Hematopoietic multipotent progenitor cell treated with erythropoietin and hydrocortisone succinate and interleukin-3 and kit ligand, for 8 days (in vitro differentiated cells): Measurements from ENCODE around the gene CKS2.

ENCODE experiments used
- DNase-seq: peaks from one replicate; pipeline ENCODE4 v3.0.0-alpha.2; 2015

Gene CKS2

DNA sequence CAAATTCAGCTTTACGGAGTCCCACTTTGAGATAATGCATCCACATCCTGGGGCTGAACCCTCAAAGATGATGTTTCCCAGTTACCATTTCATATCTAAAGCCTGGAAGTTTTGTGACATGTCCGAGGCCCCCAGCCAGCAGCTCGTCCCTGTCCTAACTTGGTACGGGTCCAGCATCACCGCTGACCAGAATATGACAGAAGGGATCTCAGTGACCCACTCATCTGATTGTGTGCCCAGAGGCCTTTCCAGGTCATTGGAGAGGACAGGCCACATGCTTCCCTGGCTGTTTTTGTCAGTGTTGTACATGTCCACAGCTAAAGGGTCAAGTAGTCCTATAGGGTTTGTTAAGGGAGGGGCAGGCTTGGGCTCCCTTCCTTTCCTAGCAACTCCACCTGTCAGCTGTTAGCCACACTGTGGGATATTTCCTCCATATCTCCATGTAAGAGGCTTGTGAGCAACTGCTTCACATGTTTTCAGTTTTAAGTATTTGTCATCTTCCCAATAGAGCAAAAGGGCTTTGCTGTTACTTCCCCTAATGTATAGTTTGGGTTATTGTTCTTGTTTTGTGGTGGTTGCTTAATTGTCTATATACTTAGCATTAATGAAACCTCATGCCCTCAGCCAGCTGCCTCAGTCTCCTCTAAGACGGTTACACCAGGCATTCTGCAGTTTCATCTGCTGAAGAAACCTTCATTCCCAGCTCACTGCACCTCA is 40.7 kb downstream of the CKS2 start:
- no peak for DNase-seq

DNA sequence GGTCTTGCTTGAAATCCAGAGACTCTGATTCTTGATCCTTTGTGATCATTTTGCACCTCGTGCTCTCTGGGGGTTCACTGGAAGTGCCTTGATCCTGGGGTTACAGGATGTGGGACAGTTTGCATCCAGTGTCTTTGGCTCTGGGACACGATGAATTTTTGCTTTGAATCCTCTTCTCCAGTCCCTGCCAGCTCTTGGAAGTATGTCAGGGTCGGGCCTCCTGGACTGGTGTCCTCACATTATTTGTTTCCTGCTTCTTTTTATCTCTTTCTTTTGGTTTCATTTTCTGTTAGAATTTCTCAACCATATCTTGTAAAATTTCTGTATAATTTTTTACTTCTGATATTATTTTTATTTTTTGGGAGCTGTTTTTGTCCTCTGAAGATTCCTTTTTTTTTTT is 41.5 kb downstream of the CKS2 start:
- no peak for DNase-seq

DNA sequence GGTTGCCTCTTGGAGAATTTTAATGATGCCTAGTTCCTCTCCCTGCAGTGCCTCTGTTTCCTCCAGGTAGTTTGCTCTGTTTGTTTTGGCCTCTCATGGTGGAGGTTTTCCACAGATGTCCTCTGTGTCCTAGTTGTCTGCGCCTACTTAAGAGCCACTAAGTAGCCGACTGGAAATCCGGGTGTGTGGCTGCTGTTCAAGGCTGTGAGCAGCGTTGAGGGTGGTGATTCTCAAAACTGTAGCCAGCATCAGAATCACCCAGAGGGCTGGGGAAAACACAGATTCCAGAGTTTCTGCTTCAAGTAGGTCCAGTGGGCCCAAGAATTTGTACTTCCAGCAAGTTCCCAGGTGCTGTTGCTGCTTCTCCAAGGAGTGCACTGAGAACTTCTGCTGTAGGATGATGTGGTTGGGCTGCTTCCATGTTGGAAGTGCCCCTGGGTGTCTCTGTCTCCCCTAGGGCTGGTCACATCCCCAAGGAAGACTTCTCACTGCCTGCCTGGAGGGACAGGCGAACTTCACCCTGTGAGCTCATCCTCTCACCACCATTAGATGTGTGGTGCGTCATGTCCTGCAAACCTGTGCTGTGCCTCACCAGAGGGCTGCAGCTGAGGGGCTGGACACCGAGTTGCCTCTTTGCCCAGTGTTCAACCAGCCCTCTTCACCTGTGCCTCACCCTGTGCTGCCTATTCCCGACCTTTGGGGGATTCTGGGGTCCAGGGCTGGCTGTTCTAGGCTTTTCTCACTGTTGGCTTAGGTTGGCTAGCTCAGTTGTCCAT is 42.1 kb downstream of the CKS2 start:
- DNase-seq = no peak

DNA sequence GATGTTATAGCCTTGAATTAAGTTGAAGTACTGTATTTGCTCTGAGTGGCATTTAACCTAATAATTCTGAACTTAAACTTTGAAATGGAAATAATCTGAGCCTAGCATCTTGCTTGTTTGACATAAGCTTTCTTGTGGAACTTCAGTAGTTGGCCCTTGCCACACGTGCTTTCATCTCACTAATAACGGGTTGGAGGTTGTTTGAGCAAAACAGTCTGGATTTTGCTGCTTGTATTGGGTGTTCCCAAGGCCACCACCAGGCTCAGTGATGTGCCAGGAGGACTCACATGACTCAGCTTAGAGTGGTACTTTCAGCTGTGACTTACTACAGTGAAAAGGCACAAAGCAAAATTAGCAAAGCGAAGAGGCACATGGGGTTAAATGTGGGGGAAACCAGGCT is 43.0 kb downstream of the CKS2 start:
- DNase-seq = no peak

DNA sequence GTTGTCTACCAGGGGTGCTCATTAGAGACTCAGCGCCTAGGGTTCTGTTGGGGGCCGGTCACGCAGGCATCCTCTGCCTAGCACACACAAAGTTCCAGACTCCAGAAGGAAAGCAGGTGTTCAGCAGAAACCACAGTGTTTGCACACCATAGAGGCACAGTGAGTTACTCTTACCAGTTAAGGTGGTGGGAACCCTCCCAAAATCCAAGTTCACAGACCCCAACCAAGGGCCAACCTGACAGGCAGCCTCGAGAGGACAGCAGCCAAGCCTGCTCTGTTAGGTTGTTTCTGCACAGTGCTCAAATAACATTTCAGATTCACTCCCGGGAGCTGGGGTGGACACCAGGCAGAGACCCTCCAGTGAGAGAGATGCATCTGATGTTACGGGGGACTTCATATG is 43.5 kb downstream of the CKS2 start:
- DNase-seq = no peak

DNA sequence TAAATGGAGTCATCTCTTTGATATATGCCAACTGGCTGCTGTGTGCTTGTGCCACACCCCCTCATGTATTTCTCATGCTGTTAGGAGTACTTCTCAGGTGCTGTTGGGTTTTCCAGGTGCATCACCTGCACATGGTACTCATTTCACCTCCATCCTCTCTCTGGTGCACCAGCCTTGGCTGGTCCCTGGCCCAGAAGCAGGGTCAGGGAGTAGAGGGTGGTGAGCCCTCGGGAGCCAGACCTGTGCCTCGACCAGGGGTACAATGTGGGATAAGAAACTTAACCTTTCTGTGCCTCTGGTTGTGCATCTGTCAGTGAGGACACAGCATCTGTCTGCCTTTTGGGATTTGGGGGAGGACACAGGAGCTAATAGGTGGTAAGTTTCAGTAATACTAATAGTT is 45.8 kb downstream of the CKS2 start:
- DNase-seq = no peak

DNA sequence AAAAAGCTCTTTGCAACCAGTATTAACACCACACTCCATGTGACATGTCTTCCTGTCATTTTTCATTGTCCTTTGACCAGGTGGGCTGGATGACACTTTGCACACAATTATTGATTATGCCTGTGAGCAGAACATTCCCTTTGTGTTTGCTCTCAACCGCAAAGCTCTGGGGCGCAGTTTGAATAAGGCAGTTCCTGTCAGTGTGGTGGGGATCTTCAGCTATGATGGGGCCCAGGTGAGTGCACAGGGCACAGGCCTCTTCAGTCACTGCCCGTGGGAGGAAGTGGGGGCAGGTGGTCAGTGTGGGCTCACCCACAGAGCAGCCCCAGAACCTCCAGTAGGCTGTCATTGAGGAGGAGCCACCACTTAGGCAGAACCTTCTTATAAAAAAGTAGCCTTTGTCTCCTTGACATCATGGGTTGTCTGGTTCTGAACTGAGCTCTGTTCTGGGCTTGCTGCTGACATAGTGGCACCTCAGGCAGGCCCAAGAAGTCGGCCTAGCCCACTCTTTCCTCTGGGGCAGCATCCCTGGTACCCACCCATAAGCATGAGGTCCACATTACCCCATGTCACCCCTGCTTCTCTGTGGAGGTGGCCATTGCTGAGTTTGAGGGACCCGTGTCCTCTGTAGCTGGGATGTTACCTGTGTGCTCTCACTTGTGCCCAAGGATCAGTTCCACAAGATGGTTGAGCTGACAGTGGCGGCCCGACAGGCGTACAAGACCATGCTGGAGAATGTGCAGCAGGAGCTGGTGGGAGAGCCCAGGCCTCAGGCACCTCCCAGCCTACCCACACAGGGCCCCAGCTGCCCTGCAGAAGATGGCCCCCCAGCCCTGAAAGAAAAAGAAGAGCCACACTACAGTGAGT is 46.6 kb downstream of the CKS2 start:
- no peak for DNase-seq

DNA sequence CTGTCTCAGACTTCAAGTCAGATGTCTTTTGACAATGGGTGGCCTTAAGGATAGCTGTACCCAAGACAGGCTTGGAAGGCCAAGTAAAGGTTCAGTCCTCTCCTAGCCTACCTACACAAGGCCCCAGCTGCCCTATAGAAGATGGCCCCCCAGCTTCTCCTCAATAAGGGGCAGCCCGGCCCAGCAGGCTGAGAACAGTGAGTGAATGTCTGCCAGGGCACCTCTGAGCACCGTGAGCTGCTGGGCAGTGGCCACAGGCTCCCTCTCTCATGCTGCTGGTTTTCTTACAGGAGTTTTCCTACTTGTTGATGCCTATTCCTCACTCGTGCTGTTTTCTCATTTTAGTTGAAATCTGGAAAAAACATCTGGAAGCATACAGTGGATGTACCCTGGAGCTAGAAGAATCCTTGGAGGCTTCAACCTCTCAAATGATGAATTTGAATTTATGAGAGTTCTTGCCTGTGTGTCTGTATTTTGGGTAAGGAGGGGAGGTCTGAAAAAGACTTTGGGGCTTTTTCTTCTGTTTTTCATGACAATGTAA is 47.5 kb downstream of the CKS2 start:
- DNase-seq = no peak

DNA sequence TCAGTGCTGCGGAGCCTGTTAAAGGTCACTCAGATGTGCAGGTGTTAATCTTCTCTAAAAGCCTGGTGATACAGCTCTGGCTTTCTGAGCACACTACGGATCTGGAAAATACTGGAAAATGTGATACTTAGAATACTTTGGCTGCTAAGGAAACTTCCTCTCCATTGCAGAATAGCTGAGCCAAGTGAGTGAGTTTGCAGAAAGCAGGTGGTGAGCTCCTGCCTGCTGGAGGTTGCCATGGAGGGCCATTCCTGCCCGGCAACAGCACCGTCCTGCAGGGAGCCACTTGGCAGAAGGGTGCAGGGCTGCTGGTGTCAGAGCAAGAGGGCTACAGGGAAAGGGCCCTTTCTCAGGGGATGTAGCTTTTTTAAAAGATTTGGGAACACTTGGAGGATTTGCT is 48.0 kb downstream of the CKS2 start:
- no peak for DNase-seq

DNA sequence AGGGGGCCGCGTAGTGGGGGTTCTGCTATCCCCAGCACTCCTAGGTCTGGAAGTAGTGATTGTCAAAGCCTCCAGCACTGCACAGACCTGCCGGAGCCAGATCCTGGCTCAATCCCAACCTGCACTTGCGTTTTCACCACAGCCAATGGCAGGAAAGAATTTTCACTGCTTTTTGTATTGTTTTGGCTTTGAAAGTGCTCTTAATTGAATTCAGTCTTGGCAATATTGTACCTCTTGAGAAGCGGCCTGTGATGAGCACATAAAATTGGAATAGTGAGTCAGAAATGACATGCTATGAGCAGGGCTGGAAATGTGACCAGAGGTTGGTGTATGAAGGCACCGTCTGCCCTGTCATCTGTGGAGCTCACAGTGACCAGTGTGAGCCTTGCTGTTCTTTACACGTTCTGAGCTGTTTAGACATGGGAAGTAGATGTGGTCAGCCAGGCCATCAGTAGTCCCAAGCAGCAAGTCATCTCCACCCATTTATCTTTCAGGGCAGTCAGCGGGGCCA is 48.8 kb downstream of the CKS2 start:
- DNase-seq = peak; percentile 42

DNA sequence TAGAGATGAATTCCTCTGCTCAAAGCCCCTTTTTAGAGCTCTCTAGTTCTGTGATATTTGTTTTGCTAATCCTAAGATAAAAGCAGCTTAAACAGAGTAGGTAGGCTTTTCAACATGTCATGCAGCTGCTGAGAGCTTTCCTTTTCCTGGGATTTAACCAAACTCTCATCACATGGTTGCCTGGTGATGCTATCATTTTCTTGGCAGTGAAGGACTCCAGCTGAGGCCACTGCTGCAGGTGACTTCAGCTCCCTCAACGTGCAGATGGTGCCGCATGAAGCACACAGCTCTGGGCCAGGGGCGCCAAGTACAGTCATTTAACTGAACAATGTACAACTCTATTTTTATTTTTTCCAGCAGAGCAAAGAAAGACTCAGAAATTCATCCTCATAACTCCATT is 49.5 kb downstream of the CKS2 start:
- DNase-seq = no peak

DNA sequence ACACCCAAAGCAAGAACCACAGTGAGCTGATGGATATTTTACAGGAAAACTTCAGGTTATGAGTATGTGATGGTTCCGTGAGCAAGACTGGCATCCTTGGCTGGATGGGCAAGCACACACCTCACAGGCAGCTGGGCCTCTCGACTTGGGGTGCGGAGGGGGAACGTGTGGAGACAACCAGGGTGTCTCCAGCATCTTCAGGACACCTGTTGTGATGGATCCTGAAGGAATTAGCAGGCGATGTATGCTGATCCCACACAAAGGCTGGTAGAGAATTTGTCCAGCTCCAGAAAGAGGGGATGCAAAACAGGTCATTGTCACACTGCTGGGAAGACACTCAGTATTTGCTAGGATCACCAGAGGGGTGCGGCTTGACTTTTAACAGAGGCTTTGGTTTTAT is 50.0 kb downstream of the CKS2 start:
- DNase-seq = no peak

DNA sequence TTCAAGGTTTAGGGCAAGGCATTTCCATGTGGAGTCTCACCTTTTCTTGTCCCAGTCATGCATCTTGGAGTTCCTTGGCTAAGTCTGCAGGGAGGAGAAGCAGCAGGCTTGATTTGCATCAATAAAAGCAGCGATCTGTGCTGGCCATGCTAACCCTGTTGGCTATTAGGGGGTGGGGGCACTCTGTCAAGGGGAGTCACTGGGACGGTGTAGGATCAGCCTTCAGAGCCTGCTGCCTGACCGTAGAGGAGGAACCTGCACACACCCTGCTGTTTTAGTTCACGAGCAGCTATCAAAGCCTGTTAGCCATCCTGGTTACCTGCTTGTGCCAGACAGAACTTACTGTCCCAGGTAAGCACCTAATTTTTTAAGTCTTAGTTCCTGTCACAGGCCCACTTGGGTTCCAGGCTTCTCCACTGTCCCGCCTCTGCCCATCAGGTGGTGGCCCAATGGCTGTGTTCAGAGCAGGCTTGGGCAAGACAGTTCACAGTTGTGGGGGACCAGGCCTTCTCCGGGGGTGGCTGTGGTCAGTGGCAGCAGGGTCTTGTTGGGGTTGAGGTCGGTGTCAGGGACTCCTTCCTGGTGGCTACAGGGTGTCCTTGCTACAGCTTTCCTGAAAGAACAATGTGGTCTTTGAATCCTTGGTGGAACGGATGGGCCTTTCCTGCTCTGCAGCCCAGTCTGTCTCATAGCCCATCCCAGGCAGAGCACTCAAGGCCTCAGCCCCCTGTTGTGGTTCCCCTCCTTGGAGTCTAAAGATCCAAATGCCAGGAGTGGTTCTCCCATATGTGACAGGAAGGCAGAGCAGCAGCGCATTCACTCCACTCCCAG is 51.0 kb downstream of the CKS2 start:
- no peak for DNase-seq

DNA sequence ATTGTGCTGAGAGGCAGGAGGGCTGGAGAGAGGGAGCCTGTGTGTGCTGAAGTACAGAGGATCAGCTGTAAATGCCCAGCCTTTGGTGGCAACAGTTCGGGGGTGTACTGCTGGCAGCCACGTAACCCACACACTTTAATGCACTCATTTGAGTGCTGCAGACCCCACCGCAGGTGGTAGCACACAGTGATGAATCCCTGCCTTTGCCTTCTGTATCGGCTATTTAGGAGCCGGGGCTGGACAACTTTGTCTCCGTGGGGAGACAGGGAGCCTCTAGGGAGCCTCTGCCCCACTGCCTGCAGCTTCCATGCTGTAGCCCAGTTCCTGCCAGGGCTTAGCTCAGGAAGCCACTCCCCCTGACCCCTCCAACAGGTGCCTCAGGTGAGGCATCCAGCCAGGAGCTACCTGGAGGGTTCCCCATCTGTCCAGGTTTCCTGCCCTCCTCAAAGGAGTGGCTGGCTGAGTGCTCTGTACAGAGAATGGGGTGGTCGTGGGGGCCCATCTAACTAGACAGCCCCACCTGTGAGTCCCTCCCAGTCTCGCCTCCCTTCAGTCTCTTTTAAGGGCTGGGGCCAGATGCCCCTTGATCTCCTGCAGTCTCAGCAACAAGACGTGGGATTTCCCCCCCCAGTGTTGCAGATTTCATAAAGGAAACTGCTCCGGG is 51.8 kb downstream of the CKS2 start:
- DNase-seq = no peak

DNA sequence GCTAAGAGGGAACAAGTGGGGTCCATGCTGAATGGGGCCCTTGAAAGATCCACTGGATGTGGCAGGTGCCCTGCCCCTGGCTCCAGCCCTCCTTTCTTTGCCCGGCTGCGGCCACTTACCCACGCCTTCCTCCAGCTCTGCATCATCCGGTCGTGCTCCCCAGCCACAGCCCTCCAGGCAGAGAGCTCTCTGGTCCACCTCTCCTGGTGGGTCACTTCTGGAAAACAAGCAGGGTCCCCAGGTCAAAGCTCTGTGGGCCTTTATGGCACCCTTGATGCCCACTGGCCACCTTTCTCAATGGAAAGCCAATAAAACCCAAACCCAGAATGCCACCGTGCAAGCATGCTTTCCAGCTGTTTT is 52.3 kb downstream of the CKS2 start:
- DNase-seq = no peak

DNA sequence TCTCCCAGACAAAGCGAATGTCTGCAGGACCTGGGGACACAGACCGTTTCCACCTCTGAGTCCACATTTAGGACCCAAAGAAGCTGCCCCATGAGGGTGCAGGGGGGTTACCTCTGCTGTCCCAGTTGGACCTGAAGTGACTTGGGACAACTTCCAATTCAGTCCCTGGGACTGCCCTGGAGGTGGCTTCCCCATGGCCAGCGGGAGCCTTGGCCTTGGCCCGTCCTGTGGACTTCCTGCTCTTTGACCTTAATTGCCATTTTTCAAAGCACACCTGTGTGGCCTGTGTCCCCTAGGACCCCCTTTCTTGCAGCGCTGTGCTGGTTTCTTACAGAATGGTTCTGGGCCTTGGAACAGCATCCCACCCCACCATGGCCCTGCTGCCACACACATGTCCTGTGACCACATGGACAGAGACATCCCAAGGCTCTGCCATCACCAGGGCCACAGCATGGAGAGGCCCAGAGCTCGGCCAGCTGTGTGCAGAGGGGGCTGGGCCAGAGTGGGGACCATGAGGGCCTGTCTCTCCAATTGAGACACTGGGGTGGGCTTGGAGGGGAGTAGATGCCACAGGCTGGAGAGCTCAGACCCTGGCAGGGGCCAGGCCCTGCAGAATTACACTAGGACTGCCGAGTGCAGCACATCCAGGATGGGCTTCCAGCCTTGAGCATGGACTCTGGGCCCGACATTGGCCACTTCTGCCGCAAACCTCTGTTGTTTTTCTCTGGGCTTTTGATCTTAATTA is 53.1 kb downstream of the CKS2 start:
- no peak for DNase-seq

DNA sequence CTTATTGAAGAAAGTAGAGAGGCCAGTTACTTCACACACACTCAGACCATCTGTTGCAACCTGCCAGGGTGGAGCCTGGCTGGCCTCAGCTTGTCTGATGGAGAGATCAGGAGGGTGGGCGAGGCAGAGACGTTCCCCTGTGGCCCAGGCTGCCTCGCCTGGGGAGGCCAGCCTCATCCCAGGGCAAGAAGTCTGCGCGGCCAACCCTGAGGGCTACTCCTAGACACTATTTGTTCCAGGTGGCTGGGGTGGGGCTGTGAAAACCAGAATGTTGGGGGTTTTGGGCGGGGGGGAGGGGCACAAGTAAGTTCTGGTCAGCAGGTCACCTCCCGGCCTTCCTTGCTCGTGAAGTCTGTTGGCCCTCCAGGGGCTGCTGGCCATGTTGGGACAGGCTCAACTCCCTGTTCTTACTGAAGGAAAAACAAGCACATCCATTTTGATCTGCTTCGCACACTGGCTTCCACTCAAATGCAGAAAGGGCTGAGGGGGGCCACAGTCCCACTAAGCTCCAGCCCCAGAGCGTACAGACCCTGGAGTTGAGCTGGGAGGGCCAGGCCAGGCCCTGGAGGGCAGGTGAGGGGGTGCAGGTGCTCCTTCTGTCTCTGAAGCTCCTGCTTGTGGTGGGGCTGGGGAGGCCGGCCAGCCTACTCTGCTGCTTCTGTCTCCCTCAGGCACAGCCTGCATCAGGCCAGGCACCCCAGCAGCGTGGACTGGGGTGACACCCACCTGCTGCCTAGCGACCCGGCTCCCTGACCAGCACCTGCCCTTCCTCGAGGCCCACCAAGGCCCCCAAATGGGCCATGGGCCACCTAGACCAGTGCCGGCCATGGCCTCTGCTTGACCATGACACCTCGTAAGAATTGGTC is 53.9 kb downstream of the CKS2 start:
- peak; percentile 24 for DNase-seq

DNA sequence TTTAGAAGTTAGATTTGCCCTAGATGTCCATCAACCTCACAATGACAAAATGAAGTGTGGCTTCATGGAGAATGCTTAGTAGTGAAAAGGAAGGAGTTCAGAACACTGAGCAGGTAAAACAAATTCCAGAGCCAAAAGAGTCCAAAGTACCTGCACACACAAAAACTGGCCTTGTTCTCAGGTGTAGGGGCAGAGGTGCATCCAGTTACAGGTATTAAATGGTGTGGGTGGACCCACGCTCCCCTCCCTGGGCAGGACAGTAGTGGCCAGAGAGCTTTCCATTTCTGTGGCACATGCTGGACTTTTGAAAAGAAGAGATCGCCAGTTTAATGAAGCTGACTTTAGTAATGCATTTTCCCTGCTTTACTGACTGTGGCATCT is 54.5 kb downstream of the CKS2 start:
- DNase-seq = no peak
